Breast epithelium (tissue), 4 donors: ENCODE results near the gene MSH2. TPM values are rescaled to one million over a fixed set of nuclear protein-coding genes. Genes with fewer than 3 reads are reported as not detected.
"Not testable (repeated sequence)": the region's sequence is repeated elsewhere in the genome, so short reads cannot be mapped to it uniquely, and the experiment has no call there.

Experiments
- DNase-seq, 2 donors: peaks; one replicate each; pipeline ENCODE4 v3.0.0-alpha.2; 2019; ENCODE audit warnings: low spot score in 2 of 2
- H3K27ac ChIP-seq, 2 donors: fragments of 200-600 bp; sonication (generic) in 1 of 2; one replicate each; pipeline ENCODE4 v1.5.1; 2016 to 2019; ENCODE audit warnings: mild to moderate bottlenecking in 1 of 2
- H3K27me3 ChIP-seq, 2 donors: fragments of 200-600 bp; sonication (generic) in 1 of 2; one replicate each; pipeline versions ENCODE4 v1.5.1 to v1.6.0; 2017 to 2019; ENCODE audit warnings: control low read depth in 1 of 2, mild to moderate bottlenecking in 1 of 2
- H3K36me3 ChIP-seq: fragments of 200-600 bp; one replicate; pipeline ENCODE4 v1.5.1; 2019
- H3K4me1 ChIP-seq, 2 donors: fragments of 200-600 bp; sonication (generic); one replicate each; pipeline ENCODE4 v1.5.1; 2016 to 2019; ENCODE audit warnings: control low read depth in 1 of 2
- H3K4me3 ChIP-seq, 3 donors: fragments of 200-600 bp; sonication (generic); 1 replicate in 2 of 3; 2 replicates in 1 of 3; pipeline ENCODE4 v1.5.1; 2016 to 2019; ENCODE audit warnings: mild to moderate bottlenecking in 3 of 3, moderate library complexity in 2 of 3
- H3K9me3 ChIP-seq, 2 donors: fragments of 200-600 bp; sonication (generic) in 1 of 2; one replicate each; pipeline ENCODE4 v1.5.1; 2016 to 2019; ENCODE audit warnings: control low read depth in 1 of 2
- POLR2A ChIP-seq: fragments of 450-650 bp; IDR thresholded peaks from one replicate; pipeline ENCODE4 v1.6.1; 2016; ENCODE audit warnings: antibody characterized with exemption, mild to moderate bottlenecking, moderate library complexity
- POLR2AphosphoS5 ChIP-seq, 3 donors: sonication (generic); formaldehyde crosslinking; IDR thresholded peaks; one replicate each; pipeline ENCODE4 v1.6.1; 2017; ENCODE audit warnings: antibody characterized with exemption in 3 of 3
- intact Hi-C: fragments of 100-400 bp; cut with DNase I; formaldehyde crosslinking; loops from one replicate; pipeline ENCODE4 v1.15.1; 2023; ENCODE audit warnings: low total_unique reads
- total RNA-seq, 3 donors: library from RNA; depleted of rRNA; stranded (reverse); fragments of >200 nt; gene quantifications; one replicate each; pipeline ENCODE4 v1.1.0, GENCODE V29; 2016
- TF ChIP-seq, protein P1 (sequence below), 3 donors: fragments of 450-650 bp; IDR thresholded peaks; one replicate each; pipeline ENCODE4 v1.5.1; 2016 to 2017; ENCODE audit warnings: antibody characterized with exemption in 3 of 3, mild to moderate bottlenecking in 3 of 3, moderate library complexity in 3 of 3

The MSH2 gene
- total RNA-seq, 3 donors from 2014 or later: 9.4 to 22.5 (median 16.4) TPM

- H3K4me3 ChIP-seq: no peak overlapping the region
- no peaks in the 10 kb centered on the region for H3K9me3 ChIP-seq
- TF ChIP-seq POLR2A (no peak), POLR2AphosphoS5 (IDR thresholded peaks at IDR 0.05) (no peak)
- TF ChIP-seq, protein P1, sequence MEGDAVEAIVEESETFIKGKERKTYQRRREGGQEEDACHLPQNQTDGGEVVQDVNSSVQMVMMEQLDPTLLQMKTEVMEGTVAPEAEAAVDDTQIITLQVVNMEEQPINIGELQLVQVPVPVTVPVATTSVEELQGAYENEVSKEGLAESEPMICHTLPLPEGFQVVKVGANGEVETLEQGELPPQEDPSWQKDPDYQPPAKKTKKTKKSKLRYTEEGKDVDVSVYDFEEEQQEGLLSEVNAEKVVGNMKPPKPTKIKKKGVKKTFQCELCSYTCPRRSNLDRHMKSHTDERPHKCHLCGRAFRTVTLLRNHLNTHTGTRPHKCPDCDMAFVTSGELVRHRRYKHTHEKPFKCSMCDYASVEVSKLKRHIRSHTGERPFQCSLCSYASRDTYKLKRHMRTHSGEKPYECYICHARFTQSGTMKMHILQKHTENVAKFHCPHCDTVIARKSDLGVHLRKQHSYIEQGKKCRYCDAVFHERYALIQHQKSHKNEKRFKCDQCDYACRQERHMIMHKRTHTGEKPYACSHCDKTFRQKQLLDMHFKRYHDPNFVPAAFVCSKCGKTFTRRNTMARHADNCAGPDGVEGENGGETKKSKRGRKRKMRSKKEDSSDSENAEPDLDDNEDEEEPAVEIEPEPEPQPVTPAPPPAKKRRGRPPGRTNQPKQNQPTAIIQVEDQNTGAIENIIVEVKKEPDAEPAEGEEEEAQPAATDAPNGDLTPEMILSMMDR (IDR thresholded peaks at IDR 0.05): no peak
- no peaks in the 10 kb centered on the region for H3K36me3 ChIP-seq
- no peak for DNase-seq
- intact Hi-C loops: no loop called here
- H3K4me1 ChIP-seq: no peaks in the 10 kb centered on the region
- no peak overlapping the region for H3K27ac ChIP-seq
- no peaks in the 10 kb centered on the region for H3K27me3 ChIP-seq
Observed at GRCh38 chr2:47429795-47430194, 26.8 kb downstream of the MSH2 start.

DNA sequence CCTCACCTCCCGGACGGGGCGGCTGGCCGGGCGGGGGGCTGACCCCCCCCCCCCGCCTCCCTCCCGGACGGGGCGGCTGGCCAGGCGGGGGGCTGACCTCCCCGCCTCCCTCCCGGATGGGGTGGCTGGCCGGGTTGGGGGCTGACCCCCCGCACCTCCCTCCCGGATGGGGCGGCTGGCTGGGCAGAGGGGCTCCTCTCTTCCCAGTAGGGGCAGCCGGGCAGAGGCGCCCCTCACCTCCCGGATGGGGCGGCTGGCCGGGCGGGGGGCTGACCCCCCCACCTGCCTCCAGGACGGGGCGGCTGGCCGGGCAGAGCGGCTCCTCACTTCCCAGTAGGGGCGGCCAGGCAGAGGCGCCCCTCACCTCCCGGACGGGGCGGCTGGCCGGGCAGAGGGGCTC lies 30.1 kb downstream of the MSH2 start:
- intact Hi-C loops, H3K27me3 ChIP-seq, H3K9me3 ChIP-seq, H3K4me1 ChIP-seq, H3K4me3 ChIP-seq, H3K36me3 ChIP-seq, DNase-seq, H3K27ac ChIP-seq: not testable (repeated sequence)

DNA sequence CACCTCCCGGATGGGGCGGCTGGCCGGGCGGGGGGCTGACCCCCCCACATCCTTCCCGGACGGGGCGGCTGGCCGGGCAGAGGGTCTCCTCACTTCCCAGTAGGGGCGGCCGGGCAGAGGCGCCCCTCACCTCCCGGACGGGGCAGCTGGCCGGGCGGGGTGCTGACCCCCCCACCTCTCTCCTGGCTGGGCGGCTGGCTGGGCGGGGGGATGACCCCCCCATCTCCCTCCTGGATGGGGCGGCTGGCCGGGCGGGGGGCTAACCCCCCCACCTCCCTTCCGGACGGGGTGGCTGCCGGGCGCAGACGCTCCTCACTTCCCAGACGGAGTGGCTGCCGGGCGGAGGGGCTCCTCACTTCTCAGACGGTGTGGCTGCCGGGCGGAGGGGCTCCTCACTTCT lies 30.5 kb downstream of the MSH2 start:
- not testable (repeated sequence) for H3K27me3 ChIP-seq

DNA sequence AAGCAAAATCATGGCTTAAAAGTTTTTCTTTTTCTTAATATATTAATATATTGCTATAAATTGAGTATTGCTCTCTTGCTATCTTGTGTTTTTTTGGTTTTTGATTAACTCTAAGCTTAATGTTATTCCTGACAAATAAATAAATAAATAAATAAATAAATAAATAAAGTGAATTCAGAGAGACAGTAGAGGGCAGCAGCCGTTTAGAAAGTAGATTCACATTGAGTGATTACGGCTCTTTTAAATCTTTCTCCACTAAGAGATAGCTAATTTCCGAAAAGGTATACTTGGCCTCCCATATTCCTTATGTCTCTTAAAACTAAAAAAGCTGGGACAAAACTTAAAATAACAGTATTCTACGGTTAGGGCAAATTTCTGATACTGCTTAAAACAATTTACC lies 34.3 kb downstream of the MSH2 start:
- TF ChIP-seq, protein P1 (IDR thresholded peaks at IDR 0.05): peak; percentile 14 to 38 (median 18)
- no peak for TF ChIP-seq POLR2A
- no peaks in the 10 kb centered on the region for H3K9me3 ChIP-seq
- H3K36me3 ChIP-seq: no peaks in the 10 kb centered on the region
- no peak overlapping the region for H3K4me3 ChIP-seq
- no peaks in the 10 kb centered on the region for H3K4me1 ChIP-seq
- no peaks in the 10 kb centered on the region for H3K27me3 ChIP-seq
- intact Hi-C loops: no loop called here
- H3K27ac ChIP-seq: no peak overlapping the region
- no peak for DNase-seq

More for the DNA sequence above, 30.5 kb downstream of the MSH2 start:
- H3K4me1 ChIP-seq, H3K9me3 ChIP-seq, H3K36me3 ChIP-seq, DNase-seq, intact Hi-C loops, H3K4me3 ChIP-seq, H3K27ac ChIP-seq: not testable (repeated sequence)

GRCh38 chr2:47438106-47438505 lies 35.1 kb downstream of the MSH2 start:
- DNase-seq: no peak
- H3K27me3 ChIP-seq: no peaks in the 10 kb centered on the region
- H3K9me3 ChIP-seq: no peaks in the 10 kb centered on the region
- H3K27ac ChIP-seq: no peak overlapping the region
- no peak overlapping the region for H3K4me3 ChIP-seq
- H3K36me3 ChIP-seq: no peaks in the 10 kb centered on the region
- intact Hi-C loops: no loop called here
- TF ChIP-seq POLR2A (no peak), POLR2AphosphoS5 (IDR thresholded peaks at IDR 0.05) (no peak)
- TF ChIP-seq, protein P1 (IDR thresholded peaks at IDR 0.05): no peak
- H3K4me1 ChIP-seq: no peaks in the 10 kb centered on the region

DNA sequence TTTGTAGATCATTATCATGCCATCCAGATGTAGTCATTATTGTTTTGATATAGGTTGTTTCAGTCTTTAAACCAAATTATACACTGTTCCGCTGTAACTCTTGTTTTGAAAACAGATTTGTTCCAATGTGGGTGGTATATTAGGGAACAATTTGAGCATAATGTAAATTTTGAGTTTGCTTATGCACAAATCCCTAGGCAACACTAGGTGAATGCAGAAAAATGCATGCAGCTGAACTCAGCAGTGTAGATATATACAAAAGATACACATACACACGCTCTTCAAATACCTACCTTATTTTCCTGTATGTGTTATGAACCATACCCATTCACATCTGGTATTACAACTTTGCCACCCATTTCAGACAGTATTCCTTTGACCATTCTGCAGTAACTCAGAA lies 35.8 kb downstream of the MSH2 start:
- TF ChIP-seq POLR2AphosphoS5 (IDR thresholded peaks at IDR 0.05): no peak
- TF ChIP-seq POLR2A: no peak
- TF ChIP-seq, protein P1 (IDR thresholded peaks at IDR 0.05): no peak
- Histone ChIP-seq H3K4me3 (no peak overlapping the region), H3K9me3 (no peaks in the 10 kb centered on the region), H3K36me3 (no peaks in the 10 kb centered on the region), H3K27ac (no peak overlapping the region), H3K27me3 (no peaks in the 10 kb centered on the region), H3K4me1 (no peaks in the 10 kb centered on the region)
- DNase-seq: no peak
- intact Hi-C loops: no loop called here
